HCT116 (cell line): ENCODE measurements around the gene HESX1. TPM values are rescaled to one million over a fixed set of nuclear protein-coding genes. Genes with fewer than 3 reads are reported as not detected.

Experiments used
- ATAC-seq: fragments of 200-7000 bp; cut with Tn5 transposase; 2 replicates; pipeline ENCODE4 v1.9.1; 2020; ENCODE audit warnings: mild to moderate bottlenecking, moderate library complexity
- BruUV-seq: library from RNA; stranded (reverse); fragments of 400-500 nt; replicated peaks from 2 replicates; lab custom pipeline; 2021; lab: Mats Ljungman, UMichigan
- CTCF ChIA-PET: fragments of 300-600 bp; sonication (Branson Sonifier 250); formaldehyde crosslinking; loops from one replicate; lab custom pipeline; 2021; ENCODE audit warnings: antibody characterized with exemption; lab: Charles Lee
- POLR2A ChIA-PET: fragments of 300-600, 350-600 bp; sonication (Branson Sonifier 250); formaldehyde crosslinking; loops from one replicate; lab custom pipeline; 2021; ENCODE audit warnings: antibody characterized with exemption; lab: Charles Lee
- RAD21 ChIA-PET, 2 experiments: fragments of 300-600 bp; sonication (Branson Sonifier 250); formaldehyde crosslinking; loops; one replicate each; lab custom pipeline; 2023; ENCODE audit warnings: low total read pairs in 2 of 2; ENCODE audit not compliant: uncharacterized antibody in 2 of 2, unreplicated experiment in 2 of 2, low non-redundant PET in 1 of 2; lab: Charles Lee
- DNase-seq: peaks from one replicate; pipeline ENCODE4 v3.0.0-alpha.2; 2010; ENCODE audit warnings: low read depth, low spot score
- H2AFZ ChIP-seq: fragments of 200-600 bp; shearing (Covaris generic), sonication (generic); 2 replicates; pipeline ENCODE4 v1.6.1; 2017; ENCODE audit warnings: low read depth, mixed run types, mixed read lengths, antibody characterized with exemption, low read length; ENCODE audit not compliant: poor library complexity, severe bottlenecking
- H3K27ac ChIP-seq: 2 replicates; pipeline ENCODE4 v1.5.1; 2012; ENCODE audit warnings: low read depth, low read length
- H3K27me3 ChIP-seq: fragments of 200-600 bp; sonication (generic); 2 replicates; pipeline ENCODE4 v1.6.1; 2016; ENCODE audit warnings: mixed run types, low read length, mixed read lengths; ENCODE audit not compliant: insufficient read depth
- H3K36me3 ChIP-seq, 2 experiments: fragments of 200-500 bp in 1 of 2; fragments of 200-600 bp in 1 of 2; sonication (Bioruptor generic) in 1 of 2; sonication (generic) in 1 of 2; 2 replicates each; pipeline versions ENCODE4 v1.5.1 to v1.6.1; 2014 to 2016; ENCODE audit warnings: low read length in 2 of 2, inconsistent platforms in 1 of 2, mixed read lengths in 1 of 2, mixed run types in 1 of 2; ENCODE audit not compliant: insufficient read depth in 2 of 2, control insufficient read depth in 1 of 2
- H3K4me1 ChIP-seq, 2 experiments: fragments of 200-600 bp in 1 of 2; sonication (generic) in 1 of 2; 2 replicates each; pipeline versions ENCODE4 v1.5.1 to v1.6.1; 2012 to 2017; ENCODE audit warnings: low read length in 2 of 2, inconsistent platforms in 1 of 2, mild to moderate bottlenecking in 1 of 2, mixed read lengths in 1 of 2, mixed run types in 1 of 2, moderate library complexity in 1 of 2; ENCODE audit not compliant: insufficient read depth in 2 of 2, control insufficient read depth in 1 of 2
- H3K4me2 ChIP-seq: fragments of 200-600 bp; sonication (generic); 2 replicates; pipeline ENCODE4 v1.6.1; 2017; ENCODE audit warnings: mixed run types, low read length, mixed read lengths
- H3K4me3 ChIP-seq, 2 experiments: fragments of 200-600 bp in 1 of 2; sonication (generic) in 1 of 2; replicated peaks in 1 of 2; 2 replicates each; pipeline ENCODE4 v1.5.1; 2011 to 2016; ENCODE audit warnings: low read length in 2 of 2, control low read depth in 1 of 2, low read depth in 1 of 2, mild to moderate bottlenecking in 1 of 2, mixed read lengths in 1 of 2, mixed run types in 1 of 2
- H3K79me2 ChIP-seq: fragments of 200-600 bp; sonication (generic); 2 replicates; pipeline ENCODE4 v1.6.1; 2017; ENCODE audit warnings: mild to moderate bottlenecking, mixed run types, low read length, moderate library complexity, mixed read lengths; ENCODE audit not compliant: insufficient read depth
- H3K9ac ChIP-seq: fragments of 200-600 bp; sonication (generic); 2 replicates; pipeline ENCODE4 v1.6.1; 2016; ENCODE audit warnings: low read length, mixed read lengths
- H3K9me2 ChIP-seq: fragments of 200-600 bp; sonication (generic), shearing (Covaris generic); 2 replicates; pipeline ENCODE4 v1.6.1; 2017; ENCODE audit warnings: mixed run types, mild to moderate bottlenecking, moderate library complexity; ENCODE audit not compliant: insufficient read depth
- H3K9me3 ChIP-seq, 2 experiments: fragments of 200-500 bp in 1 of 2; fragments of 200-600 bp in 1 of 2; sonication (Bioruptor generic) in 1 of 2; sonication (generic) in 1 of 2; 2 replicates each; pipeline ENCODE4 v1.6.1; 2014 to 2017; ENCODE audit warnings: low read length in 2 of 2, mixed read lengths in 2 of 2, inconsistent platforms in 1 of 2, low read depth in 1 of 2, mild to moderate bottlenecking in 1 of 2, mixed run types in 1 of 2, moderate library complexity in 1 of 2; ENCODE audit not compliant: control insufficient read depth in 1 of 2, insufficient read depth in 1 of 2
- H4K20me1 ChIP-seq: fragments of 200-600 bp; sonication (generic), shearing (Covaris generic); 2 replicates; pipeline ENCODE4 v1.6.1; 2017; ENCODE audit warnings: mixed run types, mild to moderate bottlenecking, moderate library complexity; ENCODE audit not compliant: insufficient read depth
- ATF3 ChIP-seq: IDR thresholded peaks from 2 replicates; pipeline ENCODE4 v1.6.1; 2012
- CBX3 ChIP-seq: IDR thresholded peaks from 2 replicates; pipeline ENCODE4 v1.6.1; 2012; ENCODE audit warnings: low read depth
- CEBPB ChIP-seq: IDR thresholded peaks from 2 replicates; pipeline ENCODE4 v1.6.1; 2012; ENCODE audit warnings: low read depth
- CTCF ChIP-seq, 3 experiments: fragments of 200-600 bp in 1 of 3; sonication (generic) in 1 of 3; IDR thresholded peaks in 2 of 3; conservative IDR thresholded peaks in 1 of 3; 2 replicates each; pipeline ENCODE4 v1.5.1; 2012 to 2017; ENCODE audit warnings: low read depth in 2 of 3, low read length in 2 of 3, antibody characterized with exemption in 1 of 3, borderline replicate concordance in 1 of 3, control low read depth in 1 of 3, mild to moderate bottlenecking in 1 of 3, mixed read lengths in 1 of 3, mixed run types in 1 of 3, moderate library complexity in 1 of 3; ENCODE audit not compliant: insufficient read depth in 1 of 3
- ELF1 ChIP-seq: IDR thresholded peaks from 2 replicates; pipeline ENCODE4 v1.6.1; 2012; ENCODE audit warnings: low read depth, borderline replicate concordance
- FOSL1 ChIP-seq: IDR thresholded peaks from 2 replicates; pipeline ENCODE4 v1.6.1; 2012; ENCODE audit warnings: low read depth
- POLR2A ChIP-seq: IDR thresholded peaks from 2 replicates; pipeline ENCODE4 v1.7.0; 2011; ENCODE audit warnings: borderline replicate concordance; ENCODE audit not compliant: insufficient read depth, insufficient read length; ENCODE audit errors: extremely low read depth
- POLR2AphosphoS5 ChIP-seq: IDR thresholded peaks from 2 replicates; pipeline ENCODE4 v1.6.1; 2011; ENCODE audit warnings: mild to moderate bottlenecking, low read depth, low read length, moderate library complexity
- RAD21 ChIP-seq: IDR thresholded peaks from 2 replicates; pipeline ENCODE4 v1.6.1; 2012; ENCODE audit warnings: low read depth, mild to moderate bottlenecking
- YY1 ChIP-seq: IDR thresholded peaks from 2 replicates; pipeline ENCODE4 v1.6.1; 2011; ENCODE audit warnings: low read length, low read depth, moderate library complexity, mild to moderate bottlenecking; ENCODE audit not compliant: insufficient replicate concordance; ENCODE audit errors: extremely low read depth
- ZBTB33 ChIP-seq: IDR thresholded peaks from 2 replicates; pipeline ENCODE4 v1.6.1; 2011; ENCODE audit warnings: mild to moderate bottlenecking, low read length, moderate library complexity; ENCODE audit not compliant: insufficient replicate concordance; ENCODE audit errors: extremely low read depth
- ZFX ChIP-seq: fragments of 450-650 bp; IDR thresholded peaks from 2 replicates; pipeline ENCODE4 v1.6.1; 2017
- ZNF274 ChIP-seq: fragments of 200-500 bp; sonication (Bioruptor generic); IDR thresholded peaks from 2 replicates; pipeline ENCODE4 v1.6.1; 2014; ENCODE audit warnings: mild to moderate bottlenecking, low read depth, low read length, inconsistent platforms
- intact Hi-C: fragments of 100-400 bp; cut with micrococcal nuclease; formaldehyde crosslinking; loops from 2 replicates; pipeline ENCODE4 v1.10.0; 2022
- total RNA-seq: library from RNA; stranded (reverse); gene quantifications from one replicate; pipeline ENCODE4 v1.2.1, GENCODE V29; 2021; ENCODE audit not compliant: unreplicated experiment

The HESX1 gene
- total RNA-seq, 1 experiment from 2014 or later, result 2.1 TPM

- no peak for TF ChIP-seq RAD21
- no peak for TF ChIP-seq POLR2A
- TF ChIP-seq ZNF274, result no peak
- TF ChIP-seq CEBPB, result no peak
- no peak for TF ChIP-seq ZFX
- no peak for TF ChIP-seq ELF1
- no peak for TF ChIP-seq ZBTB33
- no peak for TF ChIP-seq POLR2AphosphoS5
- no peak for TF ChIP-seq YY1
- no peak for TF ChIP-seq CTCF (IDR thresholded peaks at IDR 0.05 in 2 of 3, conservative IDR thresholded peaks at IDR 0.05 in 1 of 3; ENCODE audit: borderline replicate concordance in 1 of 3, insufficient read depth in 1 of 3, low read depth in 2 of 3, low read length in 2 of 3)
- no peak for TF ChIP-seq ATF3
- no peak for TF ChIP-seq FOSL1
- no peak for TF ChIP-seq CBX3
- no peak overlapping the region for H3K27ac ChIP-seq
- H3K27me3 ChIP-seq, result no peaks in the 10 kb centered on the region
- H3K4me2 ChIP-seq, result no peak overlapping the region
- ChIA-PET CTCF (no interaction called here), RAD21 (no interaction called here), POLR2A (no interaction called here)
- no peak overlapping the region for H3K4me3 ChIP-seq
- H4K20me1 ChIP-seq, result no peaks in the 10 kb centered on the region
- intact Hi-C loops, result no loop called here
- no peak overlapping the region for H3K9ac ChIP-seq
- no peaks in the 10 kb centered on the region for H3K36me3 ChIP-seq
- BruUV-seq, result no TSS peak
- H3K79me2 ChIP-seq, result no peaks in the 10 kb centered on the region
- no peak overlapping the region for H2AFZ ChIP-seq
- no peaks in the 10 kb centered on the region for H3K4me1 ChIP-seq
- no peaks in the 10 kb centered on the region for H3K9me2 ChIP-seq
- no peak for DNase-seq
- ATAC-seq, result no peak
- no peaks in the 10 kb centered on the region; a peak in 1 of 4 replicates for H3K9me3 ChIP-seq
These were observed 15.3 kb downstream of the HESX1 start for GRCh38 chr3:57184526-57184925.
